IMR-90 (cell line): ENCODE data around the gene VWA8. TPM values are rescaled to one million over a fixed set of nuclear protein-coding genes. Genes with fewer than 3 reads are reported as not detected.

Source experiments
- ATAC-seq: fragments of 200-7000 bp; cut with Tn5 transposase; 2 replicates; pipeline ENCODE4 v1.9.1; 2020; ENCODE audit warnings: low read depth, mild to moderate bottlenecking, moderate library complexity
- BruUV-seq: library from RNA; stranded (reverse); fragments of 400-500 nt; replicated peaks from 2 replicates; lab custom pipeline; 2021; lab: Mats Ljungman, UMichigan
- CTCF ChIA-PET: fragments of 300-600 bp; formaldehyde crosslinking; extraction: SDS; loops from one replicate; lab custom pipeline; 2021; ENCODE audit warnings: antibody characterized with exemption; lab: Yijun Ruan, JAX
- POLR2A ChIA-PET: fragments of 300-600 bp; sonication (Branson Sonifier 250); formaldehyde crosslinking; loops from one replicate; lab custom pipeline; 2022; ENCODE audit warnings: antibody characterized with exemption; ENCODE audit not compliant: unreplicated experiment; lab: Charles Lee
- DNase-seq: peaks from one replicate; pipeline ENCODE4 v3.0.0; 2013
- H2AFZ ChIP-seq: replicated peaks from 2 replicates; pipeline ENCODE3; 2013; ENCODE audit warnings: low read length, mild to moderate bottlenecking; ENCODE audit not compliant: poor library complexity
- H2AK5ac ChIP-seq: 2 replicates; pipeline ENCODE4 v1.6.1; 2013; ENCODE audit warnings: low read depth, low read length, inconsistent platforms
- H2AK9ac ChIP-seq: replicated peaks from 2 replicates; pipeline ENCODE3; 2013; ENCODE audit warnings: mild to moderate bottlenecking, low read depth, low read length, moderate library complexity; ENCODE audit not compliant: poor library complexity
- H2BK120ac ChIP-seq: 2 replicates; pipeline ENCODE4 v1.6.1; 2013; ENCODE audit warnings: low read depth, low read length, inconsistent platforms
- H2BK15ac ChIP-seq: 3 replicates; pipeline ENCODE4 v1.6.1; 2013; ENCODE audit warnings: low read depth, low read length, inconsistent platforms
- H2BK20ac ChIP-seq: 2 replicates; pipeline ENCODE4 v1.6.1; 2013; ENCODE audit warnings: low read depth, mild to moderate bottlenecking, inconsistent platforms, low read length, moderate library complexity
- H2BK5ac ChIP-seq: 2 replicates; pipeline ENCODE4 v1.6.1; 2013; ENCODE audit warnings: mild to moderate bottlenecking, low read depth, low read length, inconsistent platforms; ENCODE audit not compliant: poor library complexity, severe bottlenecking
- H3K14ac ChIP-seq: replicated peaks from 2 replicates; pipeline ENCODE4 v1.6.1; 2013; ENCODE audit warnings: low read depth, low read length, inconsistent platforms
- H3K18ac ChIP-seq: 2 replicates; pipeline ENCODE4 v1.6.1; 2013; ENCODE audit warnings: low read depth, low read length, control low read depth
- H3K23ac ChIP-seq: 2 replicates; pipeline ENCODE4 v1.6.1; 2013; ENCODE audit warnings: low read depth, low read length, inconsistent platforms
- H3K27ac ChIP-seq: 2 replicates; pipeline ENCODE4 v1.5.1; 2013; ENCODE audit warnings: mild to moderate bottlenecking, control low read depth, low read length; ENCODE audit not compliant: insufficient read depth
- H3K27me3 ChIP-seq: 2 replicates; pipeline ENCODE4 v1.6.1; 2013; ENCODE audit warnings: low read length; ENCODE audit not compliant: control insufficient read depth, insufficient read depth
- H3K36me3 ChIP-seq: 2 replicates; pipeline ENCODE4 v1.6.1; 2013; ENCODE audit warnings: low read length, mixed read lengths; ENCODE audit not compliant: control insufficient read depth, insufficient read depth
- H3K4ac ChIP-seq: 2 replicates; pipeline ENCODE4 v1.6.1; 2013; ENCODE audit warnings: low read depth, low read length, inconsistent platforms
- H3K4me1 ChIP-seq: 2 replicates; pipeline ENCODE4 v1.6.1; 2013; ENCODE audit warnings: low read length, mixed read lengths; ENCODE audit not compliant: control insufficient read depth, insufficient read depth
- H3K4me2 ChIP-seq: 2 replicates; pipeline ENCODE4 v1.6.1; 2013; ENCODE audit warnings: low read depth, mild to moderate bottlenecking, control low read depth, low read length, moderate library complexity
- H3K4me3 ChIP-seq: 2 replicates; pipeline ENCODE4 v1.5.1; 2013; ENCODE audit warnings: low read depth, mild to moderate bottlenecking, control low read depth, low read length, moderate library complexity; ENCODE audit not compliant: insufficient read depth
- H3K56ac ChIP-seq: 2 replicates; pipeline ENCODE4 v1.6.1; 2013; ENCODE audit warnings: low read length, inconsistent platforms; ENCODE audit not compliant: insufficient read depth; ENCODE audit errors: extremely low read depth
- H3K79me1 ChIP-seq, 2 experiments: 2 replicates each; pipeline ENCODE4 v1.6.1; 2013; ENCODE audit warnings: low read length in 2 of 2, inconsistent platforms in 1 of 2, low read depth in 1 of 2
- H3K9ac ChIP-seq: 2 replicates; pipeline ENCODE4 v1.6.1; 2013; ENCODE audit warnings: low read depth, low read length, control low read depth
- H3K9me1 ChIP-seq: 2 replicates; pipeline ENCODE4 v1.6.1; 2013; ENCODE audit warnings: low read length, inconsistent platforms; ENCODE audit not compliant: insufficient read depth
- H3K9me3 ChIP-seq: 2 replicates; pipeline ENCODE4 v1.6.1; 2013; ENCODE audit warnings: low read length; ENCODE audit not compliant: control insufficient read depth, insufficient read depth
- H4K20me1 ChIP-seq: 2 replicates; pipeline ENCODE4 v1.6.1; 2013; ENCODE audit warnings: low read length, inconsistent platforms; ENCODE audit not compliant: insufficient read depth
- H4K5ac ChIP-seq: 2 replicates; pipeline ENCODE4 v1.6.1; 2013; ENCODE audit warnings: mild to moderate bottlenecking, low read depth, low read length, control low read depth
- H4K8ac ChIP-seq, 2 experiments: 2 replicates each; pipeline ENCODE4 v1.6.1; 2013; ENCODE audit warnings: low read depth in 2 of 2, low read length in 2 of 2, control low read depth in 1 of 2, inconsistent platforms in 1 of 2
- H4K91ac ChIP-seq: 2 replicates; pipeline ENCODE4 v1.6.1; 2013; ENCODE audit warnings: low read depth, low read length, inconsistent platforms; ENCODE audit not compliant: insufficient read depth
- BHLHE40 ChIP-seq: fragments of 150-350 bp; IDR thresholded peaks from 2 replicates; pipeline ENCODE4 v1.6.1; 2016; ENCODE audit warnings: mild to moderate bottlenecking, low read depth, low read length
- CHD1 ChIP-seq: IDR thresholded peaks from 2 replicates; pipeline ENCODE4 v1.6.1; 2012; ENCODE audit warnings: low read depth, low read length, improper control_type of control experiment
- FOS ChIP-seq: fragments of 150-350 bp; IDR thresholded peaks from 2 replicates; pipeline ENCODE4 v1.6.1; 2016; ENCODE audit warnings: low read depth, low read length
- MAZ ChIP-seq: IDR thresholded peaks from 2 replicates; pipeline ENCODE4 v1.6.1; 2012; ENCODE audit warnings: low read depth, mild to moderate bottlenecking, low read length, improper control_type of control experiment, moderate library complexity, borderline replicate concordance
- POLR2A ChIP-seq: IDR thresholded peaks from 2 replicates; pipeline ENCODE4 v1.6.1; 2012; ENCODE audit warnings: mild to moderate bottlenecking, low read depth, low read length
- RAD21 ChIP-seq: IDR thresholded peaks from 2 replicates; pipeline ENCODE4 v1.6.1; 2012; ENCODE audit warnings: low read length, improper control_type of control experiment
- WGBS, 2 experiments: methylation state at CpG; one replicate each; pipeline versions ENCODE4 v1.1.5 to v1.1.7; 2013; ENCODE audit warnings: missing lambda C conversion rate in 2 of 2; ENCODE audit not compliant: insufficient read length in 1 of 2; ENCODE audit errors: extremely low coverage in 2 of 2; 5-methylcytosine and 5-hydroxymethylcytosine counted together
- dilution Hi-C: fragments of 300-500 bp; cut with HindIII; formaldehyde crosslinking; loops from one replicate; pipeline ENCODE4 v1.14.3; 2018; ENCODE audit warnings: low sequenced_read_pairs; ENCODE audit not compliant: unreplicated experiment
- in situ Hi-C: fragments of 300-500 bp; cut with MboI; formaldehyde crosslinking; loops from 3 replicates; pipeline ENCODE4 v1.14.3; 2019; ENCODE audit warnings: low sequenced_read_pairs, inconsistent platforms, mixed read lengths
- intact Hi-C: fragments of 100-400 bp; cut with micrococcal nuclease; formaldehyde crosslinking; loops from 2 replicates; pipeline ENCODE4 v1.10.0; 2022
- polyA plus RNA-seq, 3 experiments: library from polyadenylated mRNA; depleted of rRNA; stranded (reverse); fragments of >200 nt; gene quantifications; 2 replicates each; pipeline ENCODE4 v1.2.3, GENCODE V29; 2012; ENCODE audit warnings: low replicate concordance in 1 of 3
- total RNA-seq: library from RNA; depleted of rRNA; stranded (reverse); fragments of >200 nt; gene quantifications from 2 replicates; pipeline ENCODE4 v1.2.3, GENCODE V29; 2012
- TF ChIP-seq, protein P1 (sequence below): fragments of 150-350 bp; IDR thresholded peaks from 2 replicates; pipeline ENCODE4 v1.6.1; 2016; ENCODE audit warnings: low read depth, mild to moderate bottlenecking, low read length, moderate library complexity, borderline replicate concordance
- TF ChIP-seq, protein P2 (sequence below): fragments of 150-350 bp; IDR thresholded peaks from 2 replicates; pipeline ENCODE4 v1.6.1; 2017; ENCODE audit warnings: mild to moderate bottlenecking, antibody characterized with exemption, low read length, low read depth

The VWA8 gene
- total and polyA plus RNA-seq, 2 of the 4 experiments (the other 2 are of a cell fraction), result 5.9 to 18.3 TPM

DNA sequence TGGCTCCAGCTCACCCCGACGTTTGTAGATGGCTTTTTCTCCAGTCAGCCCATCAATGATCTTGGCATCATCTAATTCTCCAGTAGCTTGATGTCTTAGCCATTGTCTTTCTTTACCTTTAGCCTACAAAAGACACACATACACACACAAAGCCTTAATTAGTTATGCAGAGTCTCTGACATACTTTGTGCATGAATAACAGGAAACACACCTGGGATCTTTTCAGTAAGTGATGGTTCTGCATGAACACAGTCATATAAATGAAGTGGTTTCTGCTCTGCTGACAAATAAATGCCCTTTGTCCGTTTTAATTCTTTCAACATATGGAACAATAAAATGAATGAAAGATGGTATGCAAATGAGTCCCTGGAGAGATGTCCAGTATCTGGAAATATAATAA lies 370.3 kb downstream of the VWA8 start:
- ChIA-PET CTCF (no interaction called here), POLR2A (no interaction called here)
- DNase-seq (no peak), ATAC-seq (no peak)
- no peak overlapping the region for H2AFZ ChIP-seq
- no peaks in the 10 kb centered on the region for H3K9me3 ChIP-seq
- dilution Hi-C loops (no loop called here), in situ Hi-C loops (no loop called here), intact Hi-C loops (no loop called here)
- H2BK20ac ChIP-seq, result peak overlapping the region; percentile 85
- H3K4me1 ChIP-seq, result peaks cover 21% of the 10 kb centered on the region
- peak overlapping the region; percentile 53 for H2BK5ac ChIP-seq
- peak overlapping the region; percentile 88 for H2AK5ac ChIP-seq
- H3K4ac ChIP-seq, result peak overlapping the region; percentile 74
- no peaks in the 10 kb centered on the region for H4K20me1 ChIP-seq
- H3K23ac ChIP-seq, result peak overlapping the region; percentile 1; the same call in 1 of the 2 replicates
- H3K27ac ChIP-seq, result peak overlapping the region; percentile 59
- H3K27me3 ChIP-seq, result no peaks in the 10 kb centered on the region
- no peak overlapping the region for H3K4me3 ChIP-seq
- peak overlapping the region; percentile 77 for H3K14ac ChIP-seq
- TF ChIP-seq, protein P1, sequence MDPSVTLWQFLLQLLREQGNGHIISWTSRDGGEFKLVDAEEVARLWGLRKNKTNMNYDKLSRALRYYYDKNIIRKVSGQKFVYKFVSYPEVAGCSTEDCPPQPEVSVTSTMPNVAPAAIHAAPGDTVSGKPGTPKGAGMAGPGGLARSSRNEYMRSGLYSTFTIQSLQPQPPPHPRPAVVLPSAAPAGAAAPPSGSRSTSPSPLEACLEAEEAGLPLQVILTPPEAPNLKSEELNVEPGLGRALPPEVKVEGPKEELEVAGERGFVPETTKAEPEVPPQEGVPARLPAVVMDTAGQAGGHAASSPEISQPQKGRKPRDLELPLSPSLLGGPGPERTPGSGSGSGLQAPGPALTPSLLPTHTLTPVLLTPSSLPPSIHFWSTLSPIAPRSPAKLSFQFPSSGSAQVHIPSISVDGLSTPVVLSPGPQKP, result no peak
- TF ChIP-seq FOS (no peak), BHLHE40 (no peak), POLR2A (no peak), CHD1 (no peak), MAZ (no peak), RAD21 (no peak)
- TF ChIP-seq, protein P2, sequence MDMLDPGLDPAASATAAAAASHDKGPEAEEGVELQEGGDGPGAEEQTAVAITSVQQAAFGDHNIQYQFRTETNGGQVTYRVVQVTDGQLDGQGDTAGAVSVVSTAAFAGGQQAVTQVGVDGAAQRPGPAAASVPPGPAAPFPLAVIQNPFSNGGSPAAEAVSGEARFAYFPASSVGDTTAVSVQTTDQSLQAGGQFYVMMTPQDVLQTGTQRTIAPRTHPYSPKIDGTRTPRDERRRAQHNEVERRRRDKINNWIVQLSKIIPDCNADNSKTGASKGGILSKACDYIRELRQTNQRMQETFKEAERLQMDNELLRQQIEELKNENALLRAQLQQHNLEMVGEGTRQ, result no peak
- no peak overlapping the region for H2AK9ac ChIP-seq
- H3K4me2 ChIP-seq, result no peak overlapping the region
- H3K18ac ChIP-seq, result peak overlapping the region; percentile 97
- peak overlapping the region; percentile 96 for H2BK15ac ChIP-seq
- H4K5ac ChIP-seq, result peak overlapping the region; percentile 91
- peak overlapping the region; percentile 84 for H4K91ac ChIP-seq
- H3K9me1 ChIP-seq, result peaks cover 16% of the 10 kb centered on the region
- H3K56ac ChIP-seq, result peak overlapping the region; percentile 43; the same call in 1 of the 2 replicates
- peak overlapping the region; percentile 64 for H2BK120ac ChIP-seq
- peak overlapping the region; percentile 68 to 79 for H4K8ac ChIP-seq
- WGBS, 2 experiments, result 80% methylated on average over 2 of the region's 3 CpGs; no CpG with 5 or more reads in 1 of the 2 experiments
- H3K36me3 ChIP-seq, result peaks cover 6% of the 10 kb centered on the region; the same call in 1 of the 2 replicates
- no TSS peak for BruUV-seq
- H3K9ac ChIP-seq, result no peak overlapping the region
- H3K79me1 ChIP-seq, result no peaks in the 10 kb centered on the region; a peak in 1 of 4 replicates
